CD8-positive, alpha-beta memory T cell (primary cell): ENCODE data around the gene COPRS. TPM values are rescaled to one million over a fixed set of nuclear protein-coding genes. Genes with fewer than 3 reads are reported as not detected.

ENCODE experiments used
- polyA plus RNA-seq: library from polyadenylated mRNA; unstranded; fragments of 300-500 nt; fragmentation: Illumina TruSeq; gene quantifications from one replicate; pipeline ENCODE4 v1.2.3, GENCODE V29; 2021
- total RNA-seq, 2 experiments: library from RNA; stranded (reverse); gene quantifications; one replicate each; pipeline ENCODE4 v1.2.3, GENCODE V29; 2021

Gene COPRS
- total and polyA plus RNA-seq, 3 experiments from 2014 or later = 13.7 to 67.4 (median 66.6) TPM

Other genes starting within 250 kb of the COPRS start
- gene UTP6, start 42.5 kb upstream of the COPRS start, total RNA-seq = 100 to 1,000 TPM; 134 TPM
- gene UTP6, start 42.5 kb upstream of the COPRS start, polyA plus RNA-seq = 44.2 TPM
- 10 to 100 TPM; 63.1 to 64.1 TPM for gene SUZ12, start 77.8 kb upstream of the COPRS start, total RNA-seq
- gene SUZ12, start 77.8 kb upstream of the COPRS start, polyA plus RNA-seq = 19.4 TPM
- gene LRRC37B, start 148.1 kb upstream of the COPRS start, total RNA-seq = 10 to 100 TPM; 16.2 to 17.6 TPM
- 11.0 TPM for gene LRRC37B, start 148.1 kb upstream of the COPRS start, polyA plus RNA-seq